IPS DF 19.7 (cell line): ENCODE data around the gene SPAG17.

Experiments
- DNase-seq: peaks from one replicate; pipeline ENCODE4 v3.0.0-alpha.2; 2013; ENCODE audit warnings: low read depth, low spot score

SPAG17 gene

GRCh38 chr1:118075116-118075515 is 109.9 kb downstream of the SPAG17 start:
- no peak for DNase-seq

GRCh38 chr1:118073648-118074435 is 111.2 kb downstream of the SPAG17 start:
- no peak for DNase-seq

GRCh38 chr1:118049981-118050380 is 135.0 kb downstream of the SPAG17 start:
- DNase-seq = no peak

- no peak for DNase-seq
These were observed 137.3 kb downstream of the SPAG17 start for GRCh38 chr1:118047650-118048224.

GRCh38 chr1:118047006-118047649 is 137.9 kb downstream of the SPAG17 start:
- DNase-seq = no peak

GRCh38 chr1:118043624-118044023 is 141.4 kb downstream of the SPAG17 start:
- DNase-seq = no peak

GRCh38 chr1:118042501-118042900 is 142.5 kb downstream of the SPAG17 start:
- DNase-seq = no peak

GRCh38 chr1:118039170-118039569 is 145.9 kb downstream of the SPAG17 start:
- no peak for DNase-seq

GRCh38 chr1:118032883-118033282 is 152.1 kb downstream of the SPAG17 start:
- DNase-seq = no peak

- DNase-seq = no peak
These were observed 156.8 kb downstream of the SPAG17 start for GRCh38 chr1:118028267-118028666.

- no peak for DNase-seq
These were observed 161.8 kb downstream of the SPAG17 start for GRCh38 chr1:118023199-118023598.

GRCh38 chr1:118021668-118022067 is 163.4 kb downstream of the SPAG17 start:
- DNase-seq = no peak

- no peak for DNase-seq
These were observed 167.0 kb downstream of the SPAG17 start for GRCh38 chr1:118018060-118018459.

- DNase-seq = no peak
These were observed 171.1 kb downstream of the SPAG17 start for GRCh38 chr1:118013938-118014337.

GRCh38 chr1:118013336-118013735 is 171.7 kb downstream of the SPAG17 start:
- DNase-seq = no peak

GRCh38 chr1:118012515-118013124 is 172.4 kb downstream of the SPAG17 start:
- no peak for DNase-seq

GRCh38 chr1:118008011-118008410 is 177.0 kb downstream of the SPAG17 start:
- DNase-seq = no peak

- no peak for DNase-seq
These were observed 177.6 kb downstream of the SPAG17 start for GRCh38 chr1:118007391-118007790.

- DNase-seq = no peak
These were observed 180.7 kb downstream of the SPAG17 start for GRCh38 chr1:118004312-118004711.

GRCh38 chr1:117985973-117986372 is 199.1 kb downstream of the SPAG17 start:
- no peak for DNase-seq

GRCh38 chr1:117985239-117985638 is 199.8 kb downstream of the SPAG17 start:
- DNase-seq = no peak

GRCh38 chr1:117981455-117982192 is 203.4 kb downstream of the SPAG17 start:
- DNase-seq = no peak
